HG03060 (cell line): Measurements from ENCODE around the gene PDZK1IP1.
"Not testable (repeated sequence)": the region's sequence is repeated elsewhere in the genome, so short reads cannot be mapped to it uniquely, and the experiment has no call there.

Source experiments
- ATAC-seq: cut with Tn5 transposase; IDR thresholded peaks from one replicate; pipeline ENCODE4 v1.9.1; 2021; ENCODE audit warnings: low read depth, moderate number of reproducible peaks; ENCODE audit not compliant: unreplicated experiment

Gene PDZK1IP1

DNA sequence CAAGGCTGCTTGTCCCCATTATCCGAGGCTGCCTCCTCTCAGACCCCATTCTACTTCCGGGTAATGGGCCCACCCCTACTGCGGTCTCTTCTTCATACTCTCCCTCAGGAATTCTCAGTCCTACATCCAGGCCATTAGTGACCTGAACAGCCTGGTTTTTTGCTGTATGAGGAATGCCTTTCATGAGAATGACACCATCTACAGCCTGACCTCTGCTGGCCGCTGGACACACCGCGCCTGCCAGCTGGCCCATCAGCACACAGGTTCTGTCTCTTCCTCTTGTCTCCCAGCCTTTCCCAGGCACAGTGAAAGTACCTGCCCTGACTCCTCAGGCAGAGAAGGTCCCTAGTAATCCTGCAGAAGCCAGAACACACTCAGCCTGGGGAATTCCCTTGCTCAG is 46.2 kb downstream of the PDZK1IP1 start:
- ATAC-seq: not testable (repeated sequence)

DNA sequence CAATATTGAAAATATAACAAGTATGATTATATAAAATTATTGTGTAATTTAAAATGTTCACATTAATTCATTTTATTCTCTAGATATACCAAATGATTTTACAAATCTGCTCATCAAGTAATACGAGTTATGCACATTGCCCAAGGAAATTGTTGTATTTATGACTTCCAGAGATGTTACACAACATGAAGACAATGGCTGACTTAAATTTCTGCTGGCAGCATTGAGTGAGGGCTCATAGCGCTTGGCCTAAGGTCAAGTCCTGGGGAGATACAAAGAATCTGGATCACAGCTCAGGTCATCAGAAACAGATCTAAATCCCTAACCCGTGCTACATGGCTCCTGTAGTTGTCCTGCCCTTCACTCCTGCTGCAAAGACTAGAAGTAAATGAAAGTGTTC is 49.5 kb downstream of the PDZK1IP1 start:
- not testable (repeated sequence) for ATAC-seq

DNA sequence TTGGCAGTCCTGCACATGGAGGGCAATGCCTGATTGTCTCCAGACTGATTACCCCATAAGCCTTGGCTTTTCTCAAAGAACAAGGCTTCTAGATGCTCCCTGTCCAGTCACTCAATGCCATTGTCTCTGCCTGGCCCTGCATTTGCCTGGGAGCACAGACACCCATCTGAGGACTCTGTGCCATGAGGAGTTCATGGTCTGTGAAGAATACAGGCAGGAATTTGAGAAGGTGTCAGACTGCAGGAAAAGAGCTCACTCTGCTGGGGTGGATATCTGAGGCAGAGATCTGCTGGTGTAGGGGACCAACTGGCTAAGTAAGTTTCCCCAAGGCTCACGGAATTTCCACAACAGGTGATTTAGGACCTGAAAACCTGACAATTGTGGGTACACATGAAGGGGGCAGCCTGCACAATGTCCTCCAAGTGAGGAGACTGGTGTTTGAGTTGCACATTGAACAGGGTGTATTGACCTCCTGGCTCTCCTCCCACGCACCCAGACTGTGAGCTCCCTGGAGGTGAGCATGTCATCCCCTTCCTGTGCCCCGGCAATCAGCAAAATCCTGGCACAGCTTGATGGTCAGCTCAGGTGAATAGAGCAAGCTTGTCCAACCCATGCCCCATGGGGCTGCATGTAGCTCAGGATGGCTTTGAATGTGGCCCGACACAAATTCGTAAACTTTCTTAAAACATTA is 51.8 kb downstream of the PDZK1IP1 start:
- no peak for ATAC-seq

DNA sequence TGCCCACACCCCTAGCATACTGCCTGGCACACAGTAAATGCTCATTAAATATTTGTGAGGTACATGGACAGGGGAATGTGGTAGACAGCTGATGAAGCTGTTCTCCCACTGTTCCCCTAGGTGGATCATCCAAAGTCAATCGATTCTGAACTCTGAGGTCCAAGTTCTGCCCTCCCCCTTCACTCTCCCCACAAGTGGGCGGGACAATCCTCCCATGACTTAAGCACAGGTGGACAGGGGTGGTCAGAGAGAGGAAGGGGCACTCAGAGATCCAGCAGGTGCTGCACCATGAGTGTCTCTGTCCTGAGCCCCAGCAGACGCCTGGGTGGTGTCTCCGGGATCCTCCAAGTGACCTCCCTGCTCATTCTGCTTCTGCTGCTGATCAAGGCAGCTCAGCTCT is 52.6 kb downstream of the PDZK1IP1 start, which contains the start of gene CYP4A22:
TSS of gene CYP4A22 (plus strand) at position 244 of the 400 bp plus-strand sequence. CDS start at position 289, 45 bp downstream.
- no peak for ATAC-seq
